Mesenchymal stem cell (in vitro differentiated cells and primary cell): ENCODE measurements around the gene SLC11A2.
"Not testable (repeated sequence)": the region's sequence is repeated elsewhere in the genome, so short reads cannot be mapped to it uniquely, and the experiment has no call there.

ENCODE experiments used
- DNase-seq: peaks from one replicate; pipeline ENCODE4 v3.0.0-alpha.2; 2013
- H2AFZ ChIP-seq: one replicate; pipeline ENCODE4 v1.6.1; 2013; ENCODE audit warnings: low read depth, mild to moderate bottlenecking, control low read depth, inconsistent platforms, low read length, moderate library complexity
- H2AK5ac ChIP-seq: 2 replicates; pipeline ENCODE4 v1.6.1; 2013; ENCODE audit warnings: low read length, moderate library complexity, mild to moderate bottlenecking, inconsistent platforms; ENCODE audit not compliant: severe bottlenecking
- H2BK120ac ChIP-seq: one replicate; pipeline ENCODE4 v1.6.1; 2013; ENCODE audit warnings: low read depth, mild to moderate bottlenecking, inconsistent platforms, low read length, moderate library complexity
- H2BK12ac ChIP-seq, 2 experiments: one replicate each; pipeline ENCODE4 v1.6.1; 2013; ENCODE audit warnings: inconsistent platforms in 2 of 2, low read length in 2 of 2, mild to moderate bottlenecking in 2 of 2, moderate library complexity in 2 of 2, control low read depth in 1 of 2
- H2BK15ac ChIP-seq: one replicate; pipeline ENCODE4 v1.6.1; 2013; ENCODE audit warnings: mild to moderate bottlenecking, low read depth, inconsistent platforms; ENCODE audit not compliant: poor library complexity, severe bottlenecking
- H2BK5ac ChIP-seq: 2 replicates; pipeline ENCODE4 v1.6.1; 2013; ENCODE audit warnings: low read depth, mild to moderate bottlenecking, low read length, control low read depth, inconsistent platforms; ENCODE audit not compliant: poor library complexity, severe bottlenecking
- H3K14ac ChIP-seq, 2 experiments: one replicate each; pipeline ENCODE4 v1.6.1; 2013; ENCODE audit warnings: inconsistent platforms in 2 of 2, low read length in 2 of 2, control low read depth in 1 of 2, mild to moderate bottlenecking in 1 of 2, moderate library complexity in 1 of 2
- H3K18ac ChIP-seq, 2 experiments: one replicate each; pipeline ENCODE4 v1.6.1; 2013; ENCODE audit warnings: inconsistent platforms in 2 of 2, low read length in 2 of 2, control low read depth in 1 of 2, low read depth in 1 of 2, mild to moderate bottlenecking in 1 of 2
- H3K23ac ChIP-seq, 2 experiments: one replicate each; pipeline ENCODE4 v1.6.1; 2013; ENCODE audit warnings: inconsistent platforms in 2 of 2, low read length in 2 of 2, mild to moderate bottlenecking in 2 of 2, moderate library complexity in 2 of 2, control low read depth in 1 of 2
- H3K27ac ChIP-seq: 2 replicates; pipeline ENCODE4 v1.5.1; 2013; ENCODE audit warnings: mild to moderate bottlenecking, moderate library complexity, low read length, control low read depth, inconsistent platforms; ENCODE audit not compliant: poor library complexity, severe bottlenecking
- H3K27me3 ChIP-seq, 2 experiments: 2 replicates each; pipeline versions ENCODE4 v1.6.1 to v1.7.0; 2013; ENCODE audit warnings: low read length in 2 of 2, mild to moderate bottlenecking in 2 of 2, moderate library complexity in 2 of 2, control low read depth in 1 of 2, inconsistent platforms in 1 of 2; ENCODE audit not compliant: control insufficient read depth in 1 of 2, insufficient read depth in 1 of 2
- H3K36me3 ChIP-seq, 2 experiments: 2 replicates each; pipeline versions ENCODE4 v1.6.1 to v1.7.0; 2013; ENCODE audit warnings: low read length in 2 of 2, control low read depth in 1 of 2, inconsistent platforms in 1 of 2, low read depth in 1 of 2, mild to moderate bottlenecking in 1 of 2; ENCODE audit not compliant: insufficient read depth in 2 of 2, control insufficient read depth in 1 of 2
- H3K4ac ChIP-seq, 2 experiments: one replicate each; pipeline ENCODE4 v1.6.1; 2013; ENCODE audit warnings: inconsistent platforms in 2 of 2, low read length in 2 of 2, mild to moderate bottlenecking in 2 of 2, moderate library complexity in 2 of 2, control low read depth in 1 of 2, low read depth in 1 of 2
- H3K4me1 ChIP-seq: 2 replicates; pipeline ENCODE4 v1.6.1; 2013; ENCODE audit warnings: low read depth, low read length, control low read depth; ENCODE audit not compliant: control insufficient read depth, insufficient read depth
- H3K4me2 ChIP-seq: 2 replicates; pipeline ENCODE4 v1.6.1; 2013; ENCODE audit warnings: low read length, mild to moderate bottlenecking, inconsistent platforms; ENCODE audit not compliant: poor library complexity, severe bottlenecking
- H3K4me3 ChIP-seq, 2 experiments: 2 replicates each; pipeline versions ENCODE4 v1.5.1 to v1.7.0; 2013; ENCODE audit warnings: low read length in 2 of 2, mild to moderate bottlenecking in 2 of 2, control low read depth in 1 of 2, low read depth in 1 of 2; ENCODE audit not compliant: insufficient read depth in 1 of 2
- H3K79me1 ChIP-seq: replicated peaks from 2 replicates; pipeline ENCODE4 v1.6.1; 2013; ENCODE audit warnings: mild to moderate bottlenecking, control low read depth, low read length, inconsistent platforms; ENCODE audit not compliant: poor library complexity, severe bottlenecking
- H3K9ac ChIP-seq: 2 replicates; pipeline ENCODE4 v1.7.0; 2013; ENCODE audit warnings: mild to moderate bottlenecking, low read length, moderate library complexity
- H3K9me3 ChIP-seq: 2 replicates; pipeline ENCODE4 v1.7.0; 2013; ENCODE audit warnings: mild to moderate bottlenecking, low read length; ENCODE audit not compliant: control insufficient read depth
- H4K8ac ChIP-seq: one replicate; pipeline ENCODE4 v1.6.1; 2013; ENCODE audit warnings: inconsistent platforms, mild to moderate bottlenecking, low read length, moderate library complexity
- H4K91ac ChIP-seq: one replicate; pipeline ENCODE4 v1.6.1; 2013; ENCODE audit warnings: mild to moderate bottlenecking, low read length, inconsistent platforms
- WGBS: methylation state at CpG from one replicate; pipeline ENCODE4 v1.1.7; 2013; ENCODE audit warnings: mixed read lengths; 5-methylcytosine and 5-hydroxymethylcytosine counted together

The SLC11A2 gene

DNA sequence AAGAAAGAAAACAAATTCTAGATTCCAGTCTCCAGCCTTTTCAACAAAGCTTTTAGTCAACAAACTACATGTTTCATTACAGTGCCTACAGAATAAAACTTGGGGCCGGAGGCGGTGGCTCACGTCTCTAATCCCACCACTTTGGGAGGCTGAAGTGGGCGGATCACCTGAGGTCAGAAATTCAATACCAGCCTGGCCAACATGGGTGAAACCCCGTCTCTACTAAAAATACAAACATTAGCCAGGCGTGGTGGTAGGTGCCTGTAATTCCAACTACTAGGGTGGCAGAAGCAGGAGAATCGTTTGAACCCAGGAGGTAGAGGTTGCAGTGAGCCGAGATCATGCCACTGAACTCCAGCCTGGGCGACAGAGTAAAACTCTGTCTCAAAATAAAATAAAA, 11.7 kb downstream of the SLC11A2 start:
- H2AK5ac ChIP-seq, H3K9me3 ChIP-seq, H3K27ac ChIP-seq, H3K23ac ChIP-seq, H2BK5ac ChIP-seq, H3K14ac ChIP-seq, H3K4me1 ChIP-seq, H3K4me2 ChIP-seq, H3K27me3 ChIP-seq, H2BK120ac ChIP-seq, H3K18ac ChIP-seq, H2AFZ ChIP-seq, H2BK12ac ChIP-seq, H3K9ac ChIP-seq, H4K91ac ChIP-seq, H3K4me3 ChIP-seq, H3K36me3 ChIP-seq, DNase-seq, H2BK15ac ChIP-seq, H4K8ac ChIP-seq, H3K4ac ChIP-seq: not testable (repeated sequence)
- peaks cover 22% of the 10 kb centered on the region for H3K79me1 ChIP-seq
- 94% methylated on average over 7 of the region's 9 CpGs for WGBS

DNA sequence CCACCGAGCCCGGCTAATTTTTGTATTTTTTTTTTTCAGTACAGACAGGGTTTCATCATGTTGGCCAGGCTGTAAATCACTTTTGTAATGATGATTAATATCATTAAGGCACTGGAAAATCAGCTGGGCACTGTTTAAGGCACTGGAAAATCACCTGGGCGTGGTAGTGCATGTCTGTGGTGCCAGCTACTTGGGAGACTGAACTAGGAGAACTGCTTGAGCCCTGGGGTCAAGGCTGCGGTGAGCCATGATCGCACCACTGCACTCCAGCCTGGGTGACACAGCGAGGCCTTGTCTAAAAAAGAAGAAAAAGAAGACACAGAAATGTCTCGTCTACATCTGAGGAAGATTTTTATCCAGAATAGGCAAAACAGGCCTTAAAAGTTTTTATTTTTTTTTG, 12.7 kb downstream of the SLC11A2 start:
- 95% methylated on average over 7 of the region's 7 CpGs for WGBS
- no peaks in the 10 kb centered on the region for H3K27me3 ChIP-seq

DNA sequence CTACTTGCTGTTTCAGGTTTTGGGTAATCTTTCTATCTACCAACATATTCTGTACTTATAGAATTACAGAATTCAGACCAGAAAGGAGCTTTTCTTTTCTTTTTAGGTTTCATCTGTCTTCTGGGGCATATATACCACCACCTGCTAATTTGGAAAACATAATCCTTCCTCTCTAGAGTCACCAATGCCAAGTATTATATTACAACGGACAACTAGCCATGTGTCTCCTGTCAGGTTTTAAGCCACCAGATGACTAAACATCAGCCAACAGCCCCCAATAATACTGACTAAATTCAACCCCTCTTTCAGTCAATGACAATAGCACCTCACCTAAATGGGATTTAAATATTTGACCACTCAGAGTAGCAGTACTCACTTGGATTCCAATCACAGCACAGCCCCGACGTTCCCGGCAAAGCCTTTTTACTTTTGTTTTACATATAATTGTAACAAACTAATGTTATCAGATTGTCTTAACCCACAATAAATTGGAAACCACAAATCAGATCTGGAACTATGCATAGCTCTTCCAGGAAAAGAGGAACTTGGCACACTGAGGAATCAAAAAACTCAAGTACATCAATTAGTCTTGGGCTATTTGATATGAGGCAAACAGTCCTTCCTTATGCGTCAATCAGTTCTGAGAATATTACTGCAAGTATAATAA, 13.5 kb downstream of the SLC11A2 start:
- 95% methylated on average over 2 of the region's 5 CpGs for WGBS
- Histone ChIP-seq H2BK5ac (no peak overlapping the region), H3K23ac (no peak overlapping the region), H2AK5ac (no peak overlapping the region), H4K91ac (no peak overlapping the region), H3K4ac (no peak overlapping the region), H4K8ac (no peak overlapping the region), H3K79me1 (peaks cover 28% of the 10 kb centered on the region), H3K4me1 (peaks cover 6% of the 10 kb centered on the region), H2BK12ac (no peak overlapping the region), H3K27ac (no peak overlapping the region), H3K27me3 (no peaks in the 10 kb centered on the region), H2BK15ac (no peak overlapping the region), H3K14ac (no peak overlapping the region), H2BK120ac (no peak overlapping the region), H3K36me3 (peaks cover under 1 to 7% of the 10 kb centered on the region in 2 experiments), H3K4me3 (no peak overlapping the region), H2AFZ (no peak overlapping the region), H3K9me3 (no peaks in the 10 kb centered on the region), H3K4me2 (no peak overlapping the region), H3K9ac (no peak overlapping the region), H3K18ac (no peak overlapping the region)
- no peak for DNase-seq

More for the DNA sequence above, 12.7 kb downstream of the SLC11A2 start:
- H3K79me1 ChIP-seq: peaks cover 24% of the 10 kb centered on the region
- no peak overlapping the region for H3K23ac ChIP-seq
- no peaks in the 10 kb centered on the region for H3K9me3 ChIP-seq
- H3K9ac ChIP-seq: no peak overlapping the region
- H3K18ac ChIP-seq: no peak overlapping the region
- no peak overlapping the region for H2BK120ac ChIP-seq
- H3K4me1 ChIP-seq: peaks cover 7% of the 10 kb centered on the region
- no peak overlapping the region for H2AFZ ChIP-seq
- no peak overlapping the region for H2BK12ac ChIP-seq
- no peak overlapping the region for H2AK5ac ChIP-seq
- no peak overlapping the region for H4K8ac ChIP-seq
- no peak overlapping the region for H2BK5ac ChIP-seq
- DNase-seq: no peak
- H2BK15ac ChIP-seq: no peak overlapping the region
- H3K14ac ChIP-seq: no peak overlapping the region
- H3K36me3 ChIP-seq: no peaks in the 10 kb centered on the region
- no peak overlapping the region for H3K27ac ChIP-seq
- H3K4me3 ChIP-seq: no peak overlapping the region
- H3K4me2 ChIP-seq: no peak overlapping the region
- H3K4ac ChIP-seq: no peak overlapping the region
- H4K91ac ChIP-seq: no peak overlapping the region

DNA sequence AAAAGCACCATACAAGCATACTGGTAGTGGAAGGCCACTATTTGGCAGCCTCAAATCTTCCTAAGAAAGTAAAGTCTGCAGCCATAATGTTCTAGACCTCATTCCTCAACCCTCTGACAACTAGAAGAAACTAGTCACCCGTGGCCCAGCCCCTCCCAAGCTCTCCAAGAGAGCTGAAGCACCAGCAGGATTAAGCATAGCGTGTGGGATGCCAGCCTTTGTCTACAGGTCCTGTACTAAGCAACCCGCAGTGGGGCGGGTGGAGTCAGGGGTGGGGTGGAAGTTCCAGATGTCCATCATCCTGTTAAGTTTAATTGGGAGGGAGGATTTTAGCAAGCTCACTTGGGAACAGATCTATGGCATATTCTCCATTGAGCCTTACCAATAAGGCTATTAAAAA, 14.2 kb downstream of the SLC11A2 start:
- no peak overlapping the region for H3K18ac ChIP-seq
- H3K36me3 ChIP-seq: peaks cover 7 to 14% of the 10 kb centered on the region in 2 experiments
- H3K4me1 ChIP-seq: peaks cover 6% of the 10 kb centered on the region
- DNase-seq: no peak
- no peak overlapping the region for H2BK12ac ChIP-seq
- no peak overlapping the region for H3K23ac ChIP-seq
- H2BK15ac ChIP-seq: no peak overlapping the region
- no peak overlapping the region for H3K9ac ChIP-seq
- H3K4ac ChIP-seq: no peak overlapping the region
- H3K4me3 ChIP-seq: no peak overlapping the region
- peaks cover 31% of the 10 kb centered on the region for H3K79me1 ChIP-seq
- 92% methylated on average over 3 of the region's 4 CpGs for WGBS
- H2BK120ac ChIP-seq: no peak overlapping the region
- H2AK5ac ChIP-seq: no peak overlapping the region
- no peak overlapping the region for H4K91ac ChIP-seq
- H3K14ac ChIP-seq: no peak overlapping the region
- no peak overlapping the region for H3K27ac ChIP-seq
- H2AFZ ChIP-seq: no peak overlapping the region
- no peak overlapping the region for H3K4me2 ChIP-seq
- H2BK5ac ChIP-seq: no peak overlapping the region
- H3K9me3 ChIP-seq: no peaks in the 10 kb centered on the region
- H4K8ac ChIP-seq: no peak overlapping the region
- no peaks in the 10 kb centered on the region for H3K27me3 ChIP-seq
